H9 (cell line): ENCODE data around the gene RNF213. TPM values are rescaled to one million over a fixed set of nuclear protein-coding genes. Genes with fewer than 3 reads are reported as not detected.
A peak's percentile ranks its signal among the peaks of the same experiment; 100 is the strongest.

Experiments used
- DNase-seq: peaks from one replicate; pipeline ENCODE4 v3.0.0-alpha.2; 2017
- H2AFZ ChIP-seq: one replicate; pipeline ENCODE4 v1.6.1; 2013; ENCODE audit warnings: mild to moderate bottlenecking, low read length, control low read depth, moderate library complexity
- H2AK5ac ChIP-seq: 2 replicates; pipeline ENCODE4 v1.6.1; 2013; ENCODE audit warnings: low read length, control low read depth, mixed read lengths; ENCODE audit not compliant: insufficient read length
- H2BK120ac ChIP-seq: one replicate; pipeline ENCODE4 v1.6.1; 2013; ENCODE audit warnings: low read depth, mild to moderate bottlenecking, low read length, control low read depth, inconsistent platforms; ENCODE audit not compliant: poor library complexity, severe bottlenecking
- H2BK12ac ChIP-seq: 2 replicates; pipeline ENCODE4 v1.6.1; 2013; ENCODE audit warnings: low read length, control low read depth, mixed read lengths, low read depth; ENCODE audit not compliant: insufficient read length
- H2BK15ac ChIP-seq: 2 replicates; pipeline ENCODE4 v1.6.1; 2013; ENCODE audit warnings: low read depth, low read length, control low read depth
- H2BK20ac ChIP-seq: one replicate; pipeline ENCODE4 v1.6.1; 2013; ENCODE audit warnings: low read depth, mild to moderate bottlenecking, low read length, control low read depth, inconsistent platforms; ENCODE audit not compliant: poor library complexity, severe bottlenecking
- H2BK5ac ChIP-seq: 2 replicates; pipeline ENCODE4 v1.6.1; 2013; ENCODE audit warnings: low read length, control low read depth, mixed read lengths; ENCODE audit not compliant: insufficient read length
- H3K14ac ChIP-seq: 2 replicates; pipeline ENCODE4 v1.6.1; 2013; ENCODE audit warnings: low read length, control low read depth; ENCODE audit not compliant: insufficient read depth
- H3K18ac ChIP-seq: 2 replicates; pipeline ENCODE4 v1.6.1; 2013; ENCODE audit warnings: low read depth, mild to moderate bottlenecking, mixed read lengths, low read length, control low read depth; ENCODE audit not compliant: insufficient read length
- H3K23ac ChIP-seq: 2 replicates; pipeline ENCODE4 v1.6.1; 2013; ENCODE audit warnings: low read length, control low read depth, mixed read lengths, low read depth; ENCODE audit not compliant: insufficient read length
- H3K23me2 ChIP-seq: 2 replicates; pipeline ENCODE4 v1.6.1; 2013; ENCODE audit warnings: low read depth, mild to moderate bottlenecking, mixed read lengths, low read length, control low read depth; ENCODE audit not compliant: insufficient read length, poor library complexity, severe bottlenecking
- H3K27ac ChIP-seq: 2 replicates; pipeline ENCODE4 v1.5.1; 2013; ENCODE audit warnings: low read length, control low read depth, mixed read lengths, low read depth; ENCODE audit not compliant: insufficient read length
- H3K27me3 ChIP-seq: 2 replicates; pipeline ENCODE4 v1.6.1; 2013; ENCODE audit warnings: low read length, control low read depth, inconsistent platforms; ENCODE audit not compliant: insufficient read depth
- H3K4ac ChIP-seq: 2 replicates; pipeline ENCODE4 v1.6.1; 2013; ENCODE audit warnings: low read depth, mild to moderate bottlenecking, control low read depth, inconsistent platforms, low read length, moderate library complexity
- H3K4me1 ChIP-seq: 2 replicates; pipeline ENCODE4 v1.6.1; 2013; ENCODE audit warnings: low read length, control low read depth, inconsistent platforms; ENCODE audit not compliant: insufficient read depth
- H3K4me2 ChIP-seq: 2 replicates; pipeline ENCODE4 v1.6.1; 2013; ENCODE audit warnings: low read length, control low read depth, mixed read lengths; ENCODE audit not compliant: insufficient read length, insufficient read depth
- H3K56ac ChIP-seq: 2 replicates; pipeline ENCODE4 v1.6.1; 2013; ENCODE audit warnings: low read depth, mild to moderate bottlenecking, mixed read lengths, low read length, control low read depth; ENCODE audit not compliant: insufficient read length
- H3K79me1 ChIP-seq: 2 replicates; pipeline ENCODE4 v1.6.1; 2013; ENCODE audit warnings: low read depth, mild to moderate bottlenecking, moderate library complexity, low read length, control low read depth, inconsistent platforms; ENCODE audit not compliant: insufficient read depth, poor library complexity, severe bottlenecking
- H3K79me2 ChIP-seq: 2 replicates; pipeline ENCODE4 v1.6.1; 2013; ENCODE audit warnings: low read length, control low read depth, inconsistent platforms; ENCODE audit not compliant: insufficient read depth
- H3K9ac ChIP-seq: 2 replicates; pipeline ENCODE4 v1.6.1; 2013; ENCODE audit warnings: low read length, control low read depth, mixed read lengths; ENCODE audit not compliant: insufficient read length; ENCODE audit errors: extremely low read depth
- H3K9me3 ChIP-seq: one replicate; pipeline ENCODE4 v1.6.1; 2013; ENCODE audit warnings: low read depth, low read length, inconsistent platforms; ENCODE audit not compliant: control insufficient read depth
- H3T11ph ChIP-seq: one replicate; pipeline ENCODE4 v1.6.1; 2013; ENCODE audit warnings: mild to moderate bottlenecking, low read length, control low read depth, inconsistent platforms
- H4K20me1 ChIP-seq: one replicate; pipeline ENCODE4 v1.6.1; 2013; ENCODE audit not compliant: control insufficient read depth, insufficient read length, insufficient read depth
- H4K5ac ChIP-seq: 2 replicates; pipeline ENCODE4 v1.6.1; 2013; ENCODE audit warnings: low read depth, mild to moderate bottlenecking, mixed read lengths, low read length, control low read depth; ENCODE audit not compliant: insufficient read length
- H4K8ac ChIP-seq: replicated peaks from 2 replicates; pipeline ENCODE4 v1.6.1; 2013; ENCODE audit warnings: low read length, control low read depth, mixed read lengths, low read depth; ENCODE audit not compliant: insufficient read length
- H4K91ac ChIP-seq: 2 replicates; pipeline ENCODE4 v1.6.1; 2013; ENCODE audit warnings: low read depth, mild to moderate bottlenecking, moderate library complexity, mixed read lengths, low read length, control low read depth; ENCODE audit not compliant: insufficient read length
- H3K27ac Mint-ChIP-seq, 3 experiments: 2 replicates in 2 of 3; 3 replicates in 1 of 3; pipeline ENCODE4 v1.8.0; 2020 to 2021; ENCODE audit warnings: mixed read lengths in 3 of 3, mild to moderate bottlenecking in 1 of 3, moderate library complexity in 1 of 3
- H3K27me3 Mint-ChIP-seq: 2 replicates; pipeline ENCODE4 v1.8.0; 2021; ENCODE audit warnings: low read depth, mild to moderate bottlenecking, moderate library complexity, mixed read lengths
- H3K36me3 Mint-ChIP-seq, 3 experiments: 2 replicates in 2 of 3; 3 replicates in 1 of 3; pipeline ENCODE4 v1.8.0; 2020 to 2021; ENCODE audit warnings: low read depth in 3 of 3, mixed read lengths in 3 of 3; ENCODE audit not compliant: insufficient read depth in 1 of 3
- H3K4me1 Mint-ChIP-seq, 2 experiments: 2 replicates each; pipeline ENCODE4 v1.8.0; 2020; ENCODE audit warnings: mixed read lengths in 2 of 2
- H3K4me3 Mint-ChIP-seq, 2 experiments: 2 replicates in 1 of 2; 3 replicates in 1 of 2; pipeline ENCODE4 v1.8.0; 2020 to 2021; ENCODE audit warnings: mild to moderate bottlenecking in 2 of 2, mixed read lengths in 2 of 2, moderate library complexity in 1 of 2
- H3K9me3 Mint-ChIP-seq, 2 experiments: 2 replicates in 1 of 2; 3 replicates in 1 of 2; pipeline ENCODE4 v1.8.0; 2020; ENCODE audit warnings: mild to moderate bottlenecking in 2 of 2, mixed read lengths in 2 of 2, moderate library complexity in 1 of 2
- WGBS: extraction: QIAGEN DNeasy Blood & Tissue Kit; methylation state at CpG from one replicate; pipeline ENCODE4 v1.1.7; 2013; ENCODE audit warnings: missing lambda C conversion rate, low lambda C conversion rate, mixed read lengths; ENCODE audit not compliant: insufficient read length; ENCODE audit errors: extremely low coverage; 5-methylcytosine and 5-hydroxymethylcytosine counted together
- total RNA-seq: library from RNA; stranded (reverse); gene quantifications from 2 replicates; pipeline ENCODE4 v1.2.1, GENCODE V29; 2021
- TF ChIP-seq, protein P1 (sequence below): fragments of 200-600 bp; sonication (generic); conservative IDR thresholded peaks from 3 replicates; pipeline ENCODE4 v1.8.0; 2021; ENCODE audit warnings: antibody characterized with exemption, mild to moderate bottlenecking

RNF213 gene
- total RNA-seq, 1 experiment from 2014 or later = 34.3 TPM

DNA sequence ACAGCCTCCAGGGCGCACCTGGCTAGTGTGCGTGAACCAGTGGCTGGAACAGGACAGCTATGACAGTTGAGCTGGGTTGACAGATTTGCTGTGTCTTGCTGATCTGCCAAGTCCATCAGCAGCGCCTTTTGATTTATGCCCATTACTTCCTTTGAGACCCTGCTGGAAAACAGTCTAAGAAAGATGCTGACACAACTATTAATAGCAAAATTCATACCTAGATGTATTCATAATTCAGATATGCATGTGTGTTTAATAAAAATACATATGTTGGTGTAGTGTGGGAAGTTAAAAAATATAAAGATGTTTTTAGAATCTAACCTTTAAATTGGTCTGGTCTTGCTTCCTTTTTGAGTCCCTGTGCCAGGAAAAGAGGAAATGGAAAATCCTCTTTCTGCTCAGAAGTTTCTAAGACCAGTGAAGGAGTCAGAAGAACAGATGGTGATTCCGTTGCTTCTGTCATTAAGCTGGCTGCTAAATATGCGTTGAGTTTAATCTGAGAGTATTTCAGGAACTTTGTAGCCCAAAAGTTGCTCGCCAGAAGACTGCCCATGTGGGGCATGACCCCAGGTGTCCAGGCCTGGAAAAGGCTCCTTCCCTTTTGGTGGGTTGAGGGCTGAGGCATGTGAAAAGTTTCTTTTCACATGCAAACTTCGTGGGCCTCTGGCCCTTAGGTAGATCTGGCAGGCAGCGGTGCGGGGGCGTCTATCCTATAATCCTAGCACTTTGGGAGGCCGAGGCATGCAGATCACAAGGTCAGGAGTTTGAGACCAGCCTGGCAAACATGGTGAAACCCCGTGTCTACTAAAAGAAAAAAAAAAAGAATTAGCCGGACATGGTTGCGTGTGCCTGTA, 114.3 kb downstream of the RNF213 start:
- H3K27ac ChIP-seq = no peak overlapping the region
- no peak overlapping the region for H3K14ac ChIP-seq
- H4K8ac ChIP-seq = no peak overlapping the region
- H4K20me1 ChIP-seq = no peaks in the 10 kb centered on the region
- WGBS = no CpG with 5 or more reads among the region's 14 CpGs
- no peak overlapping the region for H2BK120ac ChIP-seq
- H3K4me1 Mint-ChIP-seq = peaks cover 12 to 17% of the 10 kb centered on the region in 2 experiments
- H2AFZ ChIP-seq = no peak overlapping the region
- H3K27me3 Mint-ChIP-seq = no peaks in the 10 kb centered on the region
- no peaks in the 10 kb centered on the region for H3K79me2 ChIP-seq
- H3K36me3 Mint-ChIP-seq = peaks cover 22 to 80% (median 63%) of the 10 kb centered on the region in 3 experiments
- H2BK5ac ChIP-seq = no peak overlapping the region
- no peak overlapping the region for H3K18ac ChIP-seq
- peak overlapping the region in 1 of 3 experiments; percentile 53; a peak in 3 of 7 replicates for H3K27ac Mint-ChIP-seq
- H3K4me1 ChIP-seq = no peaks in the 10 kb centered on the region
- no peak overlapping the region for H3K4ac ChIP-seq
- H2BK15ac ChIP-seq = no peak overlapping the region
- H3K4me2 ChIP-seq = no peak overlapping the region
- no peak for DNase-seq
- no peak overlapping the region for H2AK5ac ChIP-seq
- no peaks in the 10 kb centered on the region for H3K27me3 ChIP-seq
- no peak overlapping the region for H3T11ph ChIP-seq
- H3K23ac ChIP-seq = no peak overlapping the region
- no peak overlapping the region for H2BK20ac ChIP-seq
- TF ChIP-seq, protein P1, sequence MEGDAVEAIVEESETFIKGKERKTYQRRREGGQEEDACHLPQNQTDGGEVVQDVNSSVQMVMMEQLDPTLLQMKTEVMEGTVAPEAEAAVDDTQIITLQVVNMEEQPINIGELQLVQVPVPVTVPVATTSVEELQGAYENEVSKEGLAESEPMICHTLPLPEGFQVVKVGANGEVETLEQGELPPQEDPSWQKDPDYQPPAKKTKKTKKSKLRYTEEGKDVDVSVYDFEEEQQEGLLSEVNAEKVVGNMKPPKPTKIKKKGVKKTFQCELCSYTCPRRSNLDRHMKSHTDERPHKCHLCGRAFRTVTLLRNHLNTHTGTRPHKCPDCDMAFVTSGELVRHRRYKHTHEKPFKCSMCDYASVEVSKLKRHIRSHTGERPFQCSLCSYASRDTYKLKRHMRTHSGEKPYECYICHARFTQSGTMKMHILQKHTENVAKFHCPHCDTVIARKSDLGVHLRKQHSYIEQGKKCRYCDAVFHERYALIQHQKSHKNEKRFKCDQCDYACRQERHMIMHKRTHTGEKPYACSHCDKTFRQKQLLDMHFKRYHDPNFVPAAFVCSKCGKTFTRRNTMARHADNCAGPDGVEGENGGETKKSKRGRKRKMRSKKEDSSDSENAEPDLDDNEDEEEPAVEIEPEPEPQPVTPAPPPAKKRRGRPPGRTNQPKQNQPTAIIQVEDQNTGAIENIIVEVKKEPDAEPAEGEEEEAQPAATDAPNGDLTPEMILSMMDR = no peak
- H3K23me2 ChIP-seq = no peaks in the 10 kb centered on the region
- H3K9me3 ChIP-seq = no peaks in the 10 kb centered on the region
- H2BK12ac ChIP-seq = no peak overlapping the region
- H3K56ac ChIP-seq = no peak overlapping the region
- no peaks in the 10 kb centered on the region for H3K9me3 Mint-ChIP-seq
- no peak overlapping the region for H4K91ac ChIP-seq
- H4K5ac ChIP-seq = no peak overlapping the region
- H3K9ac ChIP-seq = no peak overlapping the region
- H3K4me3 Mint-ChIP-seq = peak overlapping the region in 1 of 2 experiments; percentile 7; a peak in 1 of 5 replicates
- H3K79me1 ChIP-seq = no peaks in the 10 kb centered on the region
